H1 (cell line): ENCODE measurements around the gene NLRP6. TPM values are rescaled to one million over a fixed set of nuclear protein-coding genes. Genes with fewer than 3 reads are reported as not detected.
A peak's percentile ranks its signal among the peaks of the same experiment; 100 is the strongest.
"Not testable (repeated sequence)": the region's sequence is repeated elsewhere in the genome, so short reads cannot be mapped to it uniquely, and the experiment has no call there.

Source experiments
- CTCF ChIA-PET: fragments of 300-600 bp; sonication (Branson Sonifier 250); formaldehyde crosslinking; loops from one replicate; lab custom pipeline; 2021; ENCODE audit not compliant: partially characterized antibody; lab: Charles Lee
- POLR2A ChIA-PET: fragments of 300-600 bp; sonication (Branson Sonifier 250); formaldehyde crosslinking; loops from one replicate; lab custom pipeline; 2021; ENCODE audit warnings: inconsistent platforms; ENCODE audit not compliant: partially characterized antibody; lab: Charles Lee
- DNase-seq, 2 experiments: peaks; one replicate each; pipeline versions ENCODE4 v3.0.0 to v3.0.0-alpha.2; 2010 to 2022; ENCODE audit warnings: low spot score in 2 of 2, low read depth in 1 of 2, mixed read lengths in 1 of 2
- FAIRE-seq: peaks from 2 replicates; lab custom pipeline; 2011; peaks lifted over from hg19 to GRCh38; lab: Jason Lieb, UNC
- H2AFZ ChIP-seq: 2 replicates; pipeline ENCODE4 v1.8.1; 2012; ENCODE audit warnings: low read length, inconsistent platforms
- H2AK5ac ChIP-seq: 2 replicates; pipeline ENCODE4 v1.6.1; 2013; ENCODE audit warnings: low read depth, low read length
- H2BK120ac ChIP-seq: replicated peaks from 2 replicates; pipeline ENCODE3; 2013; ENCODE audit warnings: low read depth, low read length, inconsistent platforms
- H2BK12ac ChIP-seq: 2 replicates; pipeline ENCODE4 v1.6.1; 2013; ENCODE audit warnings: low read depth, low read length
- H2BK15ac ChIP-seq: 2 replicates; pipeline ENCODE4 v1.6.1; 2013; ENCODE audit warnings: low read length
- H2BK20ac ChIP-seq: 2 replicates; pipeline ENCODE4 v1.6.1; 2013; ENCODE audit warnings: low read length
- H2BK5ac ChIP-seq: 2 replicates; pipeline ENCODE4 v1.6.1; 2013; ENCODE audit warnings: low read depth, low read length
- H3K14ac ChIP-seq: 2 replicates; pipeline ENCODE4 v1.6.1; 2013; ENCODE audit warnings: inconsistent platforms; ENCODE audit not compliant: insufficient read length
- H3K18ac ChIP-seq: 2 replicates; pipeline ENCODE4 v1.6.1; 2013; ENCODE audit warnings: low read length; ENCODE audit errors: extremely low read depth
- H3K23ac ChIP-seq: 2 replicates; pipeline ENCODE4 v1.6.1; 2013; ENCODE audit warnings: inconsistent platforms; ENCODE audit not compliant: insufficient read length
- H3K23me2 ChIP-seq: 2 replicates; pipeline ENCODE4 v1.6.1; 2013; ENCODE audit warnings: low read depth, low read length
- H3K27ac ChIP-seq: 2 replicates; pipeline ENCODE4 v1.6.1; 2011; ENCODE audit warnings: low read depth, low read length, inconsistent platforms
- H3K27me3 ChIP-seq, 4 experiments: replicated peaks in 1 of 4; 1 replicate in 1 of 4; 2 replicates in 3 of 4; pipeline versions ENCODE4 v1.6.1 to v1.8.1; 2011 to 2013; ENCODE audit warnings: low read length in 3 of 4, mild to moderate bottlenecking in 3 of 4, inconsistent platforms in 2 of 4, mixed read lengths in 2 of 4, moderate library complexity in 1 of 4; ENCODE audit not compliant: control insufficient read depth in 3 of 4, insufficient read depth in 3 of 4; ENCODE audit errors: extremely low read depth in 1 of 4
- H3K36me3 ChIP-seq, 4 experiments: 2 replicates each; pipeline versions ENCODE4 v1.6.1 to v1.8.1; 2011 to 2013; ENCODE audit warnings: mild to moderate bottlenecking in 4 of 4, low read length in 3 of 4, moderate library complexity in 2 of 4, control low read depth in 1 of 4, inconsistent platforms in 1 of 4; ENCODE audit not compliant: insufficient read depth in 4 of 4, control insufficient read depth in 2 of 4
- H3K4ac ChIP-seq: replicated peaks from 2 replicates; pipeline ENCODE3; 2013; ENCODE audit warnings: low read length, low read depth, mixed read lengths, inconsistent platforms; ENCODE audit not compliant: insufficient read length
- H3K4me1 ChIP-seq, 4 experiments: replicated peaks in 1 of 4; 1 replicate in 1 of 4; 2 replicates in 3 of 4; pipeline versions ENCODE4 v1.6.1 to v1.8.1; 2011 to 2013; ENCODE audit warnings: low read length in 3 of 4, inconsistent platforms in 2 of 4, mixed read lengths in 1 of 4; ENCODE audit not compliant: insufficient read depth in 4 of 4, control insufficient read depth in 3 of 4
- H3K4me2 ChIP-seq, 2 experiments: 2 replicates each; pipeline versions ENCODE4 v1.6.1 to v1.8.1; 2011 to 2013; ENCODE audit warnings: low read depth in 2 of 2, low read length in 2 of 2, control low read depth in 1 of 2, inconsistent platforms in 1 of 2, mild to moderate bottlenecking in 1 of 2; ENCODE audit not compliant: insufficient read depth in 1 of 2
- H3K4me3 ChIP-seq, 4 experiments: fragments of 200-600, 300-600 bp in 1 of 4; sonication (generic), shearing (Covaris generic), sonication (Bioruptor Twin) in 1 of 4; 2 replicates each; pipeline versions ENCODE4 v1.5.1 to v1.8.1; 2011 to 2016; ENCODE audit warnings: low read length in 4 of 4, low read depth in 3 of 4, control low read depth in 2 of 4, inconsistent platforms in 2 of 4, mild to moderate bottlenecking in 2 of 4, mixed read lengths in 1 of 4, moderate library complexity in 1 of 4; ENCODE audit not compliant: insufficient read depth in 2 of 4; ENCODE audit errors: extremely low read depth in 1 of 4
- H3K56ac ChIP-seq: replicated peaks from 2 replicates; pipeline ENCODE3; 2013; ENCODE audit warnings: low read depth, mild to moderate bottlenecking, mixed read lengths, low read length, inconsistent platforms; ENCODE audit not compliant: insufficient read length
- H3K79me1 ChIP-seq: 2 replicates; pipeline ENCODE4 v1.6.1; 2013; ENCODE audit warnings: low read depth, low read length, control low read depth
- H3K79me2 ChIP-seq, 2 experiments: 2 replicates each; pipeline versions ENCODE4 v1.6.1 to v1.8.1; 2012 to 2013; ENCODE audit warnings: low read length in 2 of 2, mild to moderate bottlenecking in 2 of 2, inconsistent platforms in 1 of 2; ENCODE audit not compliant: insufficient read depth in 2 of 2, control insufficient read depth in 1 of 2
- H3K9ac ChIP-seq, 4 experiments: replicated peaks in 1 of 4; 1 replicate in 1 of 4; 2 replicates in 3 of 4; pipeline versions ENCODE4 v1.6.1 to v1.8.1; 2011 to 2013; ENCODE audit warnings: low read depth in 3 of 4, low read length in 3 of 4, control low read depth in 2 of 4, mild to moderate bottlenecking in 2 of 4, moderate library complexity in 2 of 4, inconsistent platforms in 1 of 4; ENCODE audit errors: extremely low read depth in 1 of 4
- H3K9me3 ChIP-seq, 2 experiments: 2 replicates each; pipeline versions ENCODE4 v1.6.1 to v1.8.1; 2012 to 2013; ENCODE audit warnings: mild to moderate bottlenecking in 2 of 2, moderate library complexity in 2 of 2, control low read depth in 1 of 2, inconsistent platforms in 1 of 2, low read depth in 1 of 2, low read length in 1 of 2, mixed read lengths in 1 of 2; ENCODE audit not compliant: insufficient read depth in 2 of 2
- H4K20me1 ChIP-seq, 2 experiments: replicated peaks in 1 of 2; 2 replicates each; pipeline versions ENCODE3 to v1.8.1; 2011 to 2013; ENCODE audit warnings: inconsistent platforms in 2 of 2, low read length in 2 of 2, mild to moderate bottlenecking in 1 of 2; ENCODE audit not compliant: insufficient read depth in 2 of 2, control insufficient read depth in 1 of 2
- H4K5ac ChIP-seq: 2 replicates; pipeline ENCODE4 v1.6.1; 2013; ENCODE audit warnings: low read length, low read depth, mixed read lengths, inconsistent platforms; ENCODE audit not compliant: insufficient read length
- H4K8ac ChIP-seq: 2 replicates; pipeline ENCODE4 v1.8.0; 2013; ENCODE audit warnings: mild to moderate bottlenecking, moderate library complexity, low read length, inconsistent platforms; ENCODE audit not compliant: insufficient read depth; ENCODE audit errors: extremely low read depth
- H4K91ac ChIP-seq: replicated peaks from 2 replicates; pipeline ENCODE3; 2013; ENCODE audit warnings: low read length, mixed read lengths, inconsistent platforms; ENCODE audit not compliant: insufficient read length
- WGBS, 2 experiments: shearing (Covaris generic) in 1 of 2; methylation state at CpG; one replicate each; pipeline versions ENCODE4 v1.1.6 to v1.1.7; 2013 to 2015; ENCODE audit warnings: low lambda C conversion rate in 2 of 2, mixed read lengths in 2 of 2, inconsistent platforms in 1 of 2, low coverage in 1 of 2, missing lambda C conversion rate in 1 of 2; ENCODE audit not compliant: insufficient replicate concordance in 2 of 2, insufficient coverage in 1 of 2, insufficient read length in 1 of 2; ENCODE audit errors: extremely low coverage in 1 of 2, missing lambda C conversion rate in 1 of 2; 5-methylcytosine and 5-hydroxymethylcytosine counted together
- polyA plus RNA-seq, 7 experiments: library from polyadenylated mRNA; depleted of rRNA in 3 of 7; stranded (reverse) in 5 of 7; unstranded in 2 of 7; fragments of >200 nt in 5 of 7; fragments of 200-250 nt in 2 of 7; gene quantifications; 1 replicate in 5 of 7; 2 replicates in 1 of 7; 4 replicates in 1 of 7; pipeline versions ENCODE4 v1.2.1 to v1.2.3, GENCODE V29; 2011 to 2013; ENCODE audit warnings: missing spikeins in 2 of 7, mixed read lengths in 2 of 7
- total RNA-seq: library from RNA; stranded (reverse); fragmentation: NEBNext Ultra II Directional; extraction: Animal tissue kit (Norgen Biotek cat#: 25700); gene quantifications from 2 replicates; pipeline ENCODE4 v1.2.1, GENCODE V29; 2021

Gene NLRP6
- total and polyA plus RNA-seq, 2 of the 8 experiments (the other 6 are each of a cell fraction or from before 2014, with no cell fraction given), result not detected

DNA sequence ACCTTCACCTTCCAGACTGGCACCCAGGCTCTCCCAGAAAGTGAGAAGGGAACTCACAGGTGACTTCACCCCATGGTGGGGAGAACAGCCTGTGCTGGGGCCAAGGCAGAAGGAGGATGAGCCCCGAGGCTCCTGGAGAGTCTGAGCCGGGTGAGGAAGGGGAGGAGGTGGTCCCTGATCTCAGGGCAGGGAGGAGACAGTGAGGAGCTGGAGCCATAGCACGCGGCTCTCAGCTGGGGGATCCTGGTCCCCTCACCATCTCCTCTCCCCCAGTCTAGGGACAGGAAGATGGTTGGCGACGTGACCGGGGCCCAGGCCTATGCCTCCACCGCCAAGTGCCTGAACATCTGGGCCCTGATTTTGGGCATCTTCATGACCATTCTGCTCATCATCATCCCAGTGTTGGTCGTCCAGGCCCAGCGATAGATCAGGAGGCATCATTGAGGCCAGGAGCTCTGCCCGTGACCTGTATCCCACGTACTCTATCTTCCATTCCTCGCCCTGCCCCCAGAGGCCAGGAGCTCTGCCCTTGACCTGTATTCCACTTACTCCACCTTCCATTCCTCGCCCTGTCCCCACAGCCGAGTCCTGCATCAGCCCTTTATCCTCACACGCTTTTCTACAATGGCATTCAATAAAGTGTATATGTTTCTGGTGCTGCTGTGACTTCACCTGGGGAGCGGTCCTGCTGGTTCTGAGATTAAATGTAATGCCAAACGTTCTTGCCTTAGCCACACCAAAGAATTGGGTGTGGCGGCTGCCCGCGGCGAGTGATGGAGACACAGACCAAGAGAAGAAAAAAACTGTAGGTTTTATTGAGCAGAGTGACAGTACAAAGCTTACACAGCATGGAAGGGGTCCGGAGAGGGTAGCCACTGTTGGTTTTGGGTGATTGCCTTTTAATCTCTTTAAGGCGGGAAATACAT is 30.8 kb downstream of the NLRP6 start:
- H4K5ac ChIP-seq, DNase-seq, H2BK120ac ChIP-seq, H3K79me2 ChIP-seq, H4K8ac ChIP-seq, H3K27me3 ChIP-seq, H3K79me1 ChIP-seq, H3K27ac ChIP-seq, H3K23me2 ChIP-seq, H2BK5ac ChIP-seq, H4K20me1 ChIP-seq, H3K9me3 ChIP-seq, H3K9ac ChIP-seq, H3K56ac ChIP-seq, H2BK15ac ChIP-seq, H3K14ac ChIP-seq, H2AFZ ChIP-seq, H3K36me3 ChIP-seq, FAIRE-seq, H3K18ac ChIP-seq, H3K4ac ChIP-seq, H3K23ac ChIP-seq: not testable (repeated sequence)
- CTCF ChIA-PET, result interaction anchor here (0.7 to 2.2 kb wide), 9 partner anchors 8 to 72 kb away, joined by 3 to 7 read pairs (median 4); partner anchors contain the start of gene PSMD13
- POLR2A ChIA-PET, result interaction anchor here (0.7 to 1.7 kb wide), 7 partner anchors 8 to 58 kb away, joined by 3 to 6 read pairs (median 4); no protein-coding TSS in a partner anchor
- peak overlapping the region; percentile 80; the same call in 1 of the 2 replicates for H2BK12ac ChIP-seq
- H3K4me3 ChIP-seq, result peak overlapping the region in 3 of 4 experiments; percentile 6 to 39 (median 10); a peak in 4 of 8 replicates
- H4K91ac ChIP-seq, result peak overlapping the region; percentile 25
- H2AK5ac ChIP-seq, result peak overlapping the region; percentile 90; the same call in 1 of the 2 replicates
- 0 out of 2 replicates have a peak overlapping the region, but pooled peaks have one; percentile 72 for H2BK20ac ChIP-seq
- H3K4me2 ChIP-seq, result peak overlapping the region; percentile 56 to 57
- 85% methylated on average over 22 of the region's 24 CpGs; no CpG with 5 or more reads in 1 of the 2 experiments for WGBS, 2 experiments
- peaks cover 18 to 48% (median 39%) of the 10 kb centered on the region in 4 experiments for H3K4me1 ChIP-seq
